Osteocyte (in vitro differentiated cells): Measurements from ENCODE around the gene GLRA2. TPM values are rescaled to one million over a fixed set of nuclear protein-coding genes. Genes with fewer than 3 reads are reported as not detected.
A peak's percentile ranks its signal among the peaks of the same experiment; 100 is the strongest.

Experiments used
- DNase-seq: peaks from one replicate; pipeline ENCODE4 v3.0.0; 2021; ENCODE audit warnings: mixed read lengths; ENCODE audit not compliant: unreplicated experiment; ENCODE audit errors: extremely low spot score
- H3K27ac Mint-ChIP-seq: one replicate; pipeline ENCODE4 v1.8.0; 2021; ENCODE audit warnings: mild to moderate bottlenecking, mixed read lengths; ENCODE audit not compliant: unreplicated experiment
- H3K27me3 Mint-ChIP-seq: one replicate; pipeline ENCODE4 v1.8.0; 2021; ENCODE audit warnings: mixed read lengths; ENCODE audit not compliant: unreplicated experiment
- H3K36me3 Mint-ChIP-seq: one replicate; pipeline ENCODE4 v1.8.0; 2021; ENCODE audit warnings: mixed read lengths; ENCODE audit not compliant: unreplicated experiment
- H3K4me1 Mint-ChIP-seq: one replicate; pipeline ENCODE4 v1.8.0; 2021; ENCODE audit warnings: mixed read lengths; ENCODE audit not compliant: unreplicated experiment
- H3K4me3 Mint-ChIP-seq: one replicate; pipeline ENCODE4 v1.8.0; 2021; ENCODE audit warnings: mild to moderate bottlenecking, moderate library complexity, mixed read lengths; ENCODE audit not compliant: unreplicated experiment
- H3K9me3 Mint-ChIP-seq: one replicate; pipeline ENCODE4 v1.8.0; 2021; ENCODE audit warnings: mixed read lengths; ENCODE audit not compliant: unreplicated experiment
- CTCF ChIP-seq: fragments of 200-600 bp; sonication (generic); IDR thresholded peaks from 2 replicates; pipeline ENCODE4 v1.5.0; 2021; ENCODE audit warnings: antibody characterized with exemption, mild to moderate bottlenecking, moderate library complexity
- total RNA-seq: library from RNA; stranded (reverse); gene quantifications from 2 replicates; pipeline ENCODE4 v1.2.1, GENCODE V29; 2021

GLRA2 gene
- total RNA-seq, 1 donor from 2014 or later: not detected

DNA sequence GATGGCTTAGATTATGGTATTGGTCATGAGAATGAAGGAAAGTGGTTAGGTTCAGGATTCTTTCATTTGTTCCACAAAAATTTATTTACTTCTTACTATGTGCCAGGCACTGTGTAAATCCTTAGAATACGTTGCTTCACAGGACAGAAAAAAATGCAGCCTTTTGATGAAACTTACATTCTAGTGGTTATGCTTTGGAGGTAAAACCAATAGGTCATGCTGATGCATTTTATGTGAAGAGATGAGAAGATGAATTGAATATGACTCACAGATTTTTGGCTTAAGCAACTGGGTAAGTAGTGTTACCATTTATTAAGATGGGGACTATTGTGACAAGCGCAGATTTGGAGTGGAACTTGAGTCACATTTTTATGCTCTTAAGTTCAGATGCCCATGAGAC, 165.3 kb downstream of the GLRA2 start:
- Mint-ChIP-seq H3K4me3 (no peak overlapping the region), H3K27ac (no peak overlapping the region), H3K36me3 (no peaks in the 10 kb centered on the region), H3K4me1 (no peaks in the 10 kb centered on the region), H3K9me3 (peaks cover 18% of the 10 kb centered on the region), H3K27me3 (no peaks in the 10 kb centered on the region)
- DNase-seq: no peak
- no peak for TF ChIP-seq CTCF

DNA sequence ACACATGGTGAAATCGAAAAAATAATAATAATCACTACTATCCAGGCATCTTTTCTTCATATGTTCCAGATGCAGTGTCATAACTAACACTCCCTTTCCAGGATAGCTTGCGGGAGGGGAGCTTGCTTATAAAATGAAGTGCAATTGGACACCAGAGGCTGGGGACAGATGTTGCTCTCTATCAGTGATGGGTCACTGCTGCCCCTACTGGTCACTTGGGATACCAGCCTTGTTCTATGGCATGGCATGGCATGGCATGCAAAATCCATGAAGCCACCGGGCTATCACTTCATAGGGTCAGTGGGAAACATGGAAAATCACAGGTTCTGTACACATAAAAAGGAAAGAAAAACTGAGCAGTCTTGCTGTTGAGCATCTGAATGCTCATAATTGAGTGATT, 168.1 kb downstream of the GLRA2 start:
- H3K4me1 Mint-ChIP-seq: no peaks in the 10 kb centered on the region

DNA sequence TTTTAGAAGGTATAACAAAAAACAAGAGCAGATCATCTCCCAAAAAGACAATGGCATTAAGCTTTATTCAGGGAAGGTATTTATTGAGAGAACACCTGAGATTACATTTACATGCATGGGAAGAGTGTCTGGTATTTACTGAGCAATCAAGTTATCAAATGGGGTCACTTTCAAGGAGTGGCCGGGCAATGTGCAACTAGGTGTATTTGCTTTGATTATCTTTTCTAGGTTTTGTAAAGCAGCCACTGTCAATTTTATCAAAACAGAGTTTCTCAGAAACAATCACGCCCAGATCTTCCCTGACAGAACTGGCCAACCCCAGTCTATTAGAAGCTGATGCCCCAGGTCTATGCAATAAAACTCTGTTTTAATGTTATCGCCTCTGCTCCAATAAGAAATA, 169.5 kb downstream of the GLRA2 start:
- H3K27ac Mint-ChIP-seq: no peak overlapping the region

More for the DNA sequence above, 168.1 kb downstream of the GLRA2 start:
- H3K27me3 Mint-ChIP-seq: no peaks in the 10 kb centered on the region
- peak; percentile 48 for TF ChIP-seq CTCF
- DNase-seq: no peak
- H3K36me3 Mint-ChIP-seq: no peaks in the 10 kb centered on the region
- peaks cover 18% of the 10 kb centered on the region for H3K9me3 Mint-ChIP-seq
- H3K27ac Mint-ChIP-seq: no peak overlapping the region
- H3K4me3 Mint-ChIP-seq: no peak overlapping the region

GRCh38 chrX:14700982-14701381, 171.6 kb downstream of the GLRA2 start:
- Mint-ChIP-seq H3K4me3 (no peak overlapping the region), H3K9me3 (peaks cover 7% of the 10 kb centered on the region), H3K36me3 (no peaks in the 10 kb centered on the region), H3K27me3 (no peaks in the 10 kb centered on the region), H3K4me1 (no peaks in the 10 kb centered on the region), H3K27ac (no peak overlapping the region)
- DNase-seq: no peak
- TF ChIP-seq CTCF: no peak

More for the DNA sequence above, 169.5 kb downstream of the GLRA2 start:
- DNase-seq: no peak
- no peaks in the 10 kb centered on the region for H3K27me3 Mint-ChIP-seq
- H3K4me1 Mint-ChIP-seq: no peaks in the 10 kb centered on the region
- H3K9me3 Mint-ChIP-seq: peaks cover 18% of the 10 kb centered on the region
- H3K36me3 Mint-ChIP-seq: no peaks in the 10 kb centered on the region
- TF ChIP-seq CTCF: no peak
- no peak overlapping the region for H3K4me3 Mint-ChIP-seq

- H3K9me3 Mint-ChIP-seq: no peaks in the 10 kb centered on the region
- no peak for DNase-seq
Observed at GRCh38 chrX:14702145-14702544, 172.8 kb downstream of the GLRA2 start.

More at GRCh38 chrX:14702145-14702544, 172.8 kb downstream of the GLRA2 start:
- no peak overlapping the region for H3K27ac Mint-ChIP-seq
- H3K36me3 Mint-ChIP-seq: no peaks in the 10 kb centered on the region
- no peak for TF ChIP-seq CTCF
- no peaks in the 10 kb centered on the region for H3K27me3 Mint-ChIP-seq
- no peaks in the 10 kb centered on the region for H3K4me1 Mint-ChIP-seq
- no peak overlapping the region for H3K4me3 Mint-ChIP-seq
